Memory B cell (primary cell): ENCODE measurements around the gene SPOP.
"Not testable (repeated sequence)": the region's sequence is repeated elsewhere in the genome, so short reads cannot be mapped to it uniquely, and the experiment has no call there.

ENCODE experiments used
- ATAC-seq: fragments of 150-1000 bp; cut with Tn5 transposase; 2 replicates; pipeline ENCODE4 v1.10.0; 2021; ENCODE audit warnings: low read depth, mild to moderate bottlenecking, moderate library complexity
- DNase-seq, 2 donors: peaks; one replicate each; pipeline ENCODE4 v3.0.0; 2022; ENCODE audit warnings: low spot score in 2 of 2
- H3K27ac Mint-ChIP-seq: one replicate; pipeline ENCODE4 v1.8.0; 2022; ENCODE audit warnings: mild to moderate bottlenecking, moderate library complexity, mixed read lengths
- H3K27me3 Mint-ChIP-seq: one replicate; pipeline ENCODE4 v1.8.0; 2022; ENCODE audit warnings: mixed read lengths
- H3K36me3 Mint-ChIP-seq: one replicate; pipeline ENCODE4 v1.8.0; 2022; ENCODE audit warnings: mild to moderate bottlenecking, mixed read lengths
- H3K4me1 Mint-ChIP-seq: one replicate; pipeline ENCODE4 v1.8.0; 2022; ENCODE audit warnings: mixed read lengths
- H3K4me3 Mint-ChIP-seq: one replicate; pipeline ENCODE4 v1.8.0; 2022; ENCODE audit warnings: mild to moderate bottlenecking, moderate library complexity, mixed read lengths
- H3K9me3 Mint-ChIP-seq: one replicate; pipeline ENCODE4 v1.8.0; 2022; ENCODE audit warnings: mixed read lengths

Gene SPOP

GRCh38 chr17:49568695-49569047 lies 109.2 kb downstream of the SPOP start:
- not testable (repeated sequence) for H3K9me3 Mint-ChIP-seq, H3K4me1 Mint-ChIP-seq, DNase-seq, H3K4me3 Mint-ChIP-seq, H3K27ac Mint-ChIP-seq, H3K36me3 Mint-ChIP-seq, ATAC-seq
- peaks cover 24% of the 10 kb centered on the region for H3K27me3 Mint-ChIP-seq

GRCh38 chr17:49567871-49568694 lies 109.8 kb downstream of the SPOP start:
- no peaks in the 10 kb centered on the region for H3K36me3 Mint-ChIP-seq
- peaks cover 18% of the 10 kb centered on the region for H3K27me3 Mint-ChIP-seq
- DNase-seq: peak; percentile 88 to 92
- H3K4me3 Mint-ChIP-seq: peak overlapping the region; percentile 59
- peak; percentile 52 for ATAC-seq
- H3K9me3 Mint-ChIP-seq: no peaks in the 10 kb centered on the region
- no peak overlapping the region for H3K27ac Mint-ChIP-seq
- H3K4me1 Mint-ChIP-seq: peaks cover 8% of the 10 kb centered on the region

GRCh38 chr17:49567104-49567521 lies 110.8 kb downstream of the SPOP start:
- H3K9me3 Mint-ChIP-seq: peaks cover 2% of the 10 kb centered on the region
- ATAC-seq (no peak), DNase-seq (no peak)
- no peak overlapping the region for H3K27ac Mint-ChIP-seq
- peaks cover 13% of the 10 kb centered on the region for H3K27me3 Mint-ChIP-seq
- peaks cover 8% of the 10 kb centered on the region for H3K4me1 Mint-ChIP-seq
- no peak overlapping the region for H3K4me3 Mint-ChIP-seq
- H3K36me3 Mint-ChIP-seq: no peaks in the 10 kb centered on the region

- no peak overlapping the region for H3K27ac Mint-ChIP-seq
- peaks cover 2% of the 10 kb centered on the region for H3K9me3 Mint-ChIP-seq
- peaks cover 12% of the 10 kb centered on the region for H3K27me3 Mint-ChIP-seq
- no peak overlapping the region for H3K4me3 Mint-ChIP-seq
- H3K36me3 Mint-ChIP-seq: no peaks in the 10 kb centered on the region
- H3K4me1 Mint-ChIP-seq: peaks cover 8% of the 10 kb centered on the region
- ATAC-seq (no peak), DNase-seq (no peak)
These were observed 111.2 kb downstream of the SPOP start for GRCh38 chr17:49566668-49567071.

- Mint-ChIP-seq H3K9me3 (peaks cover 2% of the 10 kb centered on the region), H3K36me3 (no peaks in the 10 kb centered on the region), H3K27ac (no peak overlapping the region), H3K4me3 (no peak overlapping the region), H3K27me3 (peaks cover 12% of the 10 kb centered on the region), H3K4me1 (peaks cover 8% of the 10 kb centered on the region)
- ATAC-seq (no peak), DNase-seq (no peak)
These were observed 111.9 kb downstream of the SPOP start for GRCh38 chr17:49565948-49566491.

GRCh38 chr17:49564638-49565037 lies 113.3 kb downstream of the SPOP start:
- ATAC-seq: no peak
- no peak for DNase-seq
- Mint-ChIP-seq H3K4me3 (no peak overlapping the region), H3K36me3 (no peaks in the 10 kb centered on the region), H3K4me1 (peaks cover 8% of the 10 kb centered on the region), H3K27me3 (peaks cover 9% of the 10 kb centered on the region), H3K9me3 (peaks cover 2% of the 10 kb centered on the region), H3K27ac (no peak overlapping the region)

GRCh38 chr17:49557312-49558024 lies 120.4 kb downstream of the SPOP start:
- no peak overlapping the region for H3K27ac Mint-ChIP-seq
- peak; percentile 22 for ATAC-seq
- DNase-seq: no peak
- no peak overlapping the region for H3K4me3 Mint-ChIP-seq
- H3K4me1 Mint-ChIP-seq: peaks cover 14% of the 10 kb centered on the region
- no peaks in the 10 kb centered on the region for H3K36me3 Mint-ChIP-seq
- H3K27me3 Mint-ChIP-seq: peaks cover 3% of the 10 kb centered on the region
- peaks cover under 1% of the 10 kb centered on the region for H3K9me3 Mint-ChIP-seq

GRCh38 chr17:49556223-49556943 lies 121.5 kb downstream of the SPOP start:
- peaks cover 3% of the 10 kb centered on the region for H3K27me3 Mint-ChIP-seq
- ATAC-seq (peak; percentile 98), DNase-seq (peak; percentile 85 to 92)
- H3K4me3 Mint-ChIP-seq: no peak overlapping the region
- H3K9me3 Mint-ChIP-seq: no peaks in the 10 kb centered on the region
- peaks cover 14% of the 10 kb centered on the region for H3K4me1 Mint-ChIP-seq
- H3K36me3 Mint-ChIP-seq: no peaks in the 10 kb centered on the region
- H3K27ac Mint-ChIP-seq: no peak overlapping the region

GRCh38 chr17:49555495-49556222 lies 122.2 kb downstream of the SPOP start:
- peaks cover 3% of the 10 kb centered on the region for H3K27me3 Mint-ChIP-seq
- no peak overlapping the region for H3K4me3 Mint-ChIP-seq
- ATAC-seq (no peak), DNase-seq (no peak)
- peaks cover 14% of the 10 kb centered on the region for H3K4me1 Mint-ChIP-seq
- H3K27ac Mint-ChIP-seq: no peak overlapping the region
- H3K9me3 Mint-ChIP-seq: no peaks in the 10 kb centered on the region
- no peaks in the 10 kb centered on the region for H3K36me3 Mint-ChIP-seq

- H3K4me1 Mint-ChIP-seq: peaks cover 14% of the 10 kb centered on the region
- DNase-seq: no peak
- ATAC-seq: no peak
- H3K27me3 Mint-ChIP-seq: peaks cover 3% of the 10 kb centered on the region
- no peak overlapping the region for H3K4me3 Mint-ChIP-seq
- H3K9me3 Mint-ChIP-seq: no peaks in the 10 kb centered on the region
- no peaks in the 10 kb centered on the region for H3K36me3 Mint-ChIP-seq
- no peak overlapping the region for H3K27ac Mint-ChIP-seq
These were observed 123.0 kb downstream of the SPOP start for GRCh38 chr17:49554694-49555494.

- no peak overlapping the region for H3K27ac Mint-ChIP-seq
- H3K4me3 Mint-ChIP-seq: no peak overlapping the region
- DNase-seq (no peak), ATAC-seq (no peak)
- H3K4me1 Mint-ChIP-seq: peaks cover 14% of the 10 kb centered on the region
- H3K36me3 Mint-ChIP-seq: no peaks in the 10 kb centered on the region
- H3K27me3 Mint-ChIP-seq: peaks cover 3% of the 10 kb centered on the region
- no peaks in the 10 kb centered on the region for H3K9me3 Mint-ChIP-seq
These were observed 124.1 kb downstream of the SPOP start for GRCh38 chr17:49553676-49554335.

- no peak overlapping the region for H3K4me3 Mint-ChIP-seq
- H3K9me3 Mint-ChIP-seq: no peaks in the 10 kb centered on the region
- DNase-seq: no peak
- no peaks in the 10 kb centered on the region for H3K36me3 Mint-ChIP-seq
- H3K4me1 Mint-ChIP-seq: peaks cover 11% of the 10 kb centered on the region
- H3K27me3 Mint-ChIP-seq: peaks cover 3% of the 10 kb centered on the region
- H3K27ac Mint-ChIP-seq: no peak overlapping the region
- no peak for ATAC-seq
These were observed 125.7 kb downstream of the SPOP start for GRCh38 chr17:49552070-49552751.
